Femur (tissue), 1 donor: Measurements from ENCODE around the gene PDIA6.

Experiments used
- DNase-seq: peaks from one replicate; pipeline ENCODE4 v3.0.0-alpha.2; 2017

PDIA6 gene

DNA sequence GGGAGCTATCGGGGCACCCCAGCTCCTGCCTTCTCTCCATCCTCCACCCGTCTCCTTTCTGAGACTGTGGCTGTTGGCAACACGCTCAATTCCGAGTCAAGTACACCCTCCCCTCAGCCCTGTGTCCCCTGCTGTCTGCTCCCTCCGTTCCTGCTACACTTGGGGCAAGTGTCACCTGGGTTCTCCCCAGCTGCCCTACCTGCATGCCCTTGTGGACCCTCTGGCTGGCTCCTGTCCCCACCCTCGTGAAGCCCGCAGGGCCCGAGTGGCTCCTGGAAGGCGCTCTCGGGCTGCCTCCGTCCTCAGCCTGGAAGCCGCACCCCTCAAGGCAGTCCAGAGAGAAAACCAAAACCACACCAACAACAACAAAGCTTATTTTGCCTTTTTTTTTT lies 33.9 kb downstream of the PDIA6 start:
- DNase-seq: no peak

DNA sequence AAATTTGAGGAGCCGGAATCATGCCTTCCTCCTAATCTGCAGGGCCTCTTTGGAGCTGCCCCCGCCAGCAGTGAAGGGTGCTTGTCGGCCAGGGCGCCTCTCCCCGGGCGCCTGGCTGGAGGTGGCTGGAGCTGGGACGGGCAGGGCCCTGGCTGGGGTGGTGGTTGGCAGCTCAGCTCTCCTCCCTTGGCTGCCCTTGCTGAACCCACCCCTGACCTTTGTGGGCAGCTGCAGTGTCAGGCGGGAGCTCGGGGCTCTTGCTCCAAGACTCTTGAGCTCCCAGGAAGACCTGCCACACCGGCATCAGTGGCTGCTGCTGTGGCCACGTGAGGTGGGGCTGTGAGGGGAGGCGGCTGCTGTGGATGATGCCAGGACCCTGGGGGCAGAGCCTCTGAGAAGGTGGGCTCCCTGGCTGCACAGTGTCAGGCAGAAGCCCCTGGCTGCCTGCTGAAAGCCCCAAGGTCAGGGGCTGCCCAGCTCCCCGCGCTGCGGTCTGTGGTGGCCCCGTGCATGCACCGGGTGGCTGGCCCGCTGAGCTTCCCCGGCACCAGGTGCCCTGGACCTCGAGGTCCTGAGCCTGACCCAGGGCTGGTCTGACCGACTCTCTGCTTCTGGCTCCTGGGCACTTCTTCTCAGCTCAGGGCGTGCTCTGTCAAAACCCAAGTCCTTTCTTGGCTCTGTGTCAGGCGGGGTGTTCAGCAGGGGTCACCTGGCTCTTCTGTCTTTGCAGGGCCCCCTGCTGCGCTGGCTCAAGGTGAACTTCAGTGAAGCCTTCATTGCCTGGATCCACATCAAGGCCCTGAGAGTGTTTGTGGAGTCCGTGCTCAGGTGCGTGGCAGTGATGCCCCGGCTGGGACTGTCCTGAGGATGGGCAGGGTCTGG lies 34.5 kb downstream of the PDIA6 start:
- DNase-seq: no peak

DNA sequence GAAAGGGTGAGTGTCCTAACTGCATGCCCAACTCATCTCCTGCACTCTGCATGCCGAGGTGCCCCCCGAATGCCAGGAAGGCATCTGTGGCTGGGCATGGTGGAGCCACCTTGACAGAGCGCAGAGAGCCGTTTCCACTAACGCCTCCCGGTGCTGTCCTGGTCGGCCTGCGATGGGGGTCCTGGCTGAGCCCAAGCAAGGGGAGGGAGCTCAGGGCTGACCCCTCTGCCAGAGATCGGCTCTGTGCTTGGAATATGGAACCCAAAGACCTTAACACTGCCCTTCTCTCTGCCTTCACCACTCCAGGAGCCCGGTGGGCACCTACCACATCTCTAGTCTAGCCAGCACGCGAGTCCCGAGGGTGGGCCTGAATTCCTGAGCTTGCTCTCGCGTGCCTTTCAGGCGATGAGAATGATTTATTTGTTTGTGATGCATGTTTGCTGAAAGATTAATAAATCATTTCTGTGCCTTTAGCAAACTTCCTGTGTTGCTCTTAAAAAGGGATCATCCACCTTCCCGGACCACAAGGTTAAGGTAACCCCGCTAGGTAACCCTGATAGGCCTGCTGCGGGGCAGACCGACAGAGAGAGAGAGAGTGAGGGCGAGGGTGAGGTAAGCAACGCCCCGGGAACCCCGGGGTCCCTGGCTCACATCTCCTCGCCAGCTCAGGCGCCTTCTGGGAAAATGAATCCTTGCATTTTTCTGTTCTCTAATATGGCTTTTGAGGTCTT lies 35.3 kb downstream of the PDIA6 start:
- no peak for DNase-seq

DNA sequence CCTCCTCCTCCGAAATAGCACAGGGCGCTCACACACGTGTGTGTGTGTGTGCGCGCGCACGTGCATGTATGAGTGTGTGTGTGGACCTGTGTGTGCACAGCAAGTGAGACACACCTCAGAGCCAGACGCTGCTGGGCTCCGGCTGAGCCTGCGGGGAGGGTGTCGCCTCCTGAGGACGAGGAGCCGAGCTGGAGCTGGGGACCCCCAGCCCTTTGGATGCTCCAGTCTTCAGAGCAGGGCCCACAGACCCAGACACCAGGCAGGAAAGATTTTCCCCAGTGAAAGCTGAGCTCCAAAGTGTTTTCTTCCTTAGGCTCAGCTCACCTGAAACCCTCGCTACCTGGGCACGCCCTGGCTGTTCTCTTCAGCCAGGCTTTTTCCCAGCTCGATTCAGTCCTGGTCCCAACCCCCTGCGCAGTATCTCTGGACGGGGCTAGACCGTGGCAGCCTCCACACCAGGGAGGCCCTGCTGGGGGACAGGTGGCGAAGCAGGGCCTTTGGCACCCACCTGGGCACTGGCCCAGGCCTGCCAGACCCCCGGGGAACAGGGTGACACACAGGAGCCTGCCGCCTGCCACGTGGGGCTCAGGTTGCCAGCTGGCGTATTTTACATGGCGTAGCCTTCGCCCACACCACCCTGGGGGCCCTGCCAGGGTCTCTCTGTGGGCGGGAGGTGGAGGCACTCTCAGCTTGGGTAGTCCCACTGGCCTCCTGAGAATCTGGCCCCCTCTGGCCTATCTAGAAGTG lies 36.2 kb downstream of the PDIA6 start:
- DNase-seq: no peak

DNA sequence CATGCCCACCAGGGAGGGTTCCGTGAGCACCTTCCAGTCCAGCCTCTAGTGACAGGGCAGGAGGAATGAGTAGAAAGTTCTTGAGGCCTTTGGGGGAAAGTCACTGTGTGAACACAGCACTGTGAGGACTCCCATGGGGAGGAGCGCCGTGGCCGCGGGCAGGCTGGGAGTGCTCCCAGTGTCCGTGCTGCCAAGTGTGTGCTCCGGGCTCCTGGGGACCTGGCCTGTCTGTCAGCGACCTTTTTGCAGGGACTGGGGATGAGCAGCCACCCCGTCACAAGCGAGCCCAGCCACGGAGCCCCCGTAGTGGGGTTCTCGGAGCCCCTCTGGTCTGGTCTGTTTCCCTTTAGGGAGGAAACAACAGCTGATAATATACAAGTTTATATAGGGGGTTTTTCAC lies 36.8 kb downstream of the PDIA6 start:
- no peak for DNase-seq

DNA sequence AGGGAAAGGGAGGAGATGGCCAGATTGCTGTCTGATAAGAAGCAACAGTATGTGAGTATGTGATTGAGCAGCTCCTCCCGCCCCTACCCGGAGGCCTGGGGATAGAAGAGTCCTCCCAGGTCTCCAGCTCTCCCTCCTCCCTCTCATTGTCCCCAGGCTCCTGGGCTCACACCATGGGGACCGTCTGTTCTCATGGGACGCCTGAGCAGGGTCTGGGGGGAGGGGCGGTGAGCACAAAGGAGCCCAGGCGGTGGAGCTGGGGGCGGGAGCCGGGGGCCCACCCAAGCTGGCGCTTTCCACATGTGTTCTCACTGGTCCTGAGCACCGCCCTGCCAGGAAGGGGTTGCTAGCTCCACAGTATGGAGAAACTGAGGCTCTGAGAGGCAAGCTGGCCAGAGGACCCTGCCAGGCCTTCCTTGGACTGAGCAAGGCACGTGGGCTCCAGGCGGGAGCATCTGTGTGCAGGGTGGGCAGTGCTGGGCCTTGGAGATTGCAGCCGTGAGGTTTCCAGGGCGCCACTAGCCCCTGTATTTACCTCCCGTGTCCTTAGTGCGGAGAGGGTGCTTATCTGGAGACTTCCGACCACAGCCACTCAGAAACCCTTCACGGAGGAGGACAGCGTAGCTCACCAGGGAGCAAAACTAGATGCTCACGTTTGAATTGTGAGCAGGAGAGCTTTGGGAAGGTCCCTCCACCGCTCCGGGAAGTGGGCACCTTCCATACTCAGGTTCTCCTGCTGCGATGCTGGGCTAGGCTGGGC lies 37.4 kb downstream of the PDIA6 start:
- no peak for DNase-seq

DNA sequence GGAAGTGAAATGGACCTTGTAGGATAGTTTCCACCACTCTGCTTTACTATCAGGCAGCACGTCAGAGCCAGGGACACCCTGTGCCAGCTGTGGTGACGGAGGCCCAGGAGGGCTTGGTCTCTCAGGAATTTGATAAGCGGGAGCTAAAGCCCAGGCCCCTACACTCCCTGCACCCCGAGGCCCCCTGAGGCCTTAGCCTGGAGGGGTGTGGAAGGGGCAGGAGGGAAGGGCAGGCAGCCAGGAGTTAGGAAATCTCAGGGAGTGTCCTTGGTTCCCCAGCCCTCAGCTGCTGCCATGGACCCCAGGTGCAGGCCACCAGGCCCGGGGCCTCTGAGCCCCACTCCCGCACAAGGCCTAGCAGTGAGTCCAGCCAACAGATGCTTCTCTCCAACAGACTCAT lies 38.2 kb downstream of the PDIA6 start:
- DNase-seq: no peak

DNA sequence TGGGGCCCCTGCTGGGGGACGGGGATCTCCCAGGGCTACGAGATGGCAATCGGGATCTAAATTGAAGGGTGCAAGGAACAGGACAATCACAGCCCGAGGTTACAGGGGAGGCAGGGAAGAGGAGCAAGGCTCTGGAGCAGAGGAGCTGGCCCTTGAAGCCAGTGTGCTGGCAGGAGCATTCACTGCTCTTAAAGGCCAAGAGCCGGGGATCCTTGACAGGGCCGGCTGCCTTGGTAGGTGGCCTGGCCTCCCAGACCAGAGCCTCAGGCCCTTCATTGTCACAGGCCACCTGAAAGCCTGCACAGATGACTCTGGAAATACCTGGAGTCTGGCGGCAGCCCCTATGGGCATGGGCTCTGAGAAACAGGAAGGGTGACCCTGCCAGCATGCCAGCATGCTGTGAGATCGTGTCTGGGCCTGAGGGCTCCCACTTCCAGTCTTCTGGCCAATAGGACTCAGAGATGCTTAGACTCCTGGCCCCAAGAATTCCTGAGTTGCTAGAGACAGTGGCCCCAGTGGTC lies 38.7 kb downstream of the PDIA6 start:
- no peak for DNase-seq

DNA sequence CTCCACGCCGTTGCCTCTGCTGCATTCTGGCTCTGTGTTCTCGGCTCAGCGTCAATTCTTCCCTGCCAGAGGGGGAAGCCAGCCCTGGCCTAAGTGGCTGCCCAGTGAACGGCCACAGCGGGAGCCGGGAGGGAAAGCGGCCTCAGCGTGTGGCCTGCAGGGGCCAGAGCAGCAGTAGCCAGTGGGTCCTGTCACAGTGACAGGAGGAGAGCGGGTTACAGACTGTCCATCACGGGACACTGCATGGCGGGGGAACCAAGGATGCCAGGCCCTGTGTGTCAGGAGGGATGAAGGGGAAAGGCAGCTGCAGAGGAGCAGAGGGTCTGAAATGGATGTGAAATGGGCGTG lies 39.7 kb downstream of the PDIA6 start:
- DNase-seq: no peak

DNA sequence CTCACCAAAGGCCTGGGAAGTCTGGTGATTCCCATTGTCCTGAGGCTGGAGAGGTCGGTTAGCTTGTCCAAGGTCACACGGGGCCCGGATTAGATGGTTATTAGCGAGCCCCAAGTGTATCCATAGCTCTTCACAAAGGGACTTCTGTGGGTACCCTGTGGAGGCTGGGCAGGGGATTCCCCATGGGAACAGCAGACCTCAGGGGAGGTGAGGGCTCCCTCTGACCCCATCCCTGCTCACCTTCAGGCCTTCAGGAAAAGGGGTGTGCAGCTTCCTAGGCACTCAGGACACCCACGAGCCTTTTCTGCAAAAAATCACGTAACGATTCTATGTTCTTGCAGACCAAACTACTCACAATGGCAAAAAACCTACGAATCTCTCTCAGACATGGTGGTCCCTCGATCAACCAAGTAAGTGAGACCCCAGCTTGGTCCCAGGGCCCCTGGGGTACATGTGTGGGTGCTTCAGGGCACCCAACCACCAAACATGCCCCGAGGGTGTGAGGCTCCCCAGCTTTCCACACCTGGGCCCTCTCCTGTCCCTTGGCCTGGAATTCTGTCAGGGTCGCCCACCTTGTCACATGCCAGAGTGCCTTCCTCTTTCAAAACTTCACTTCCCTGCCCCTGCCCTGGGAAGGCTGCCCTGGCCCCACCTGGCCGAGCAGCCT lies 40.3 kb downstream of the PDIA6 start:
- no peak for DNase-seq

DNA sequence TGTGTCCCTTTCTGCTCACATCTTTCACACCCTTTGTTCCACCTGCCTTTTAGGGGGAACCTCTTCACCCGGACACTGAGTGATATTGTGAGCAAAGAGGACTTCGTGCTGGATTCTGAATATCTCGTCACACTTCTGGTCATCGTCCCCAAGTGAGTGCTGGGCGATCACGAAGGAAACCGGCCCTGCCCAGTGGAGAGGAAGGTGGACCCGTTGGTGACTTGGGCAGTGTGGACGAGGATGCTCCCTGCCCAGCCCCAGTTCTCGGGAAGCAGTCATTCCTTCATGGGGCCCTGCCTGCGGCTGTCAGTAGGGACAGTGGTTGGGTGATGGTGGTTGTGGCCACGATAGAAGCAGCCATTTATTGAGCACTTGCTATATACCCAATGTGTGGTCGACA lies 40.8 kb downstream of the PDIA6 start:
- DNase-seq: no peak

DNA sequence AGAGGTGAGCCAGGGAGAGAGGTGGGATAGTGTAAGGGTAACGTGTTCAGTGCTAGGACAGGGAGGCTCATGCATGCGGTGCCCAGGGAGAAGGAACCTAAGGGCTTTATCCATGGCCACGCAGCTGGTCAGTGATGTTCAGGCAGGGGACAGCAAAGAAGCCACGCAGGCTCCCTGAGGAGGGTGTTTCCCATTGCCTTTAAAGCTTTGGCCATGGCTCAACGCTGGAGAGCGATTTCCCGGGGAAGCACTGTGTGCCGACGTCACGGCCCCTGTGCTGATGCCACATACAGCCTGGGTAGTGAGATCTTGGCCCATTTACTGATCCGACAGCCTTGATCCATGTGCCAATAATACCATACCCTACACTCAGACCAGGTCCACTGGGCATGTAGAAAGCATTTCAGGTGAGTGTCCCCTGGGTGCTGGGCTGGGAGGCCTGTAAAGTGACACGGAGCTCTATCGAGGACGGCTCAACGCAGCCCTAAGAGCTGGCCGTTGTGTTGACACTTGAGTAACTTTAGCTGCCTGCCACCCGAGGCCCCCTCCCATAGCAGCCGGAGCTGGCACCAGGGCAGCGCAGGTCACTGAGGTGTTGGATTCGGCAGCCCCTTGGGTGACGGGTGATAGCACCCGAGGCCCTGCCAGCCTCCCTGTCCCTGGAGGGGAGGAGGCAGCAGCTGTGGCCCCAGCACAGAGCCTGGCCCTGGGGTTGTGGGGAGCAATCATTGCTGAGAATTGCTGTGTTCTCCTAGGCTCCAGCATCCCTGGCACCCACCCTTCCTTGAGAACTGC lies 41.4 kb downstream of the PDIA6 start:
- DNase-seq: no peak

DNA sequence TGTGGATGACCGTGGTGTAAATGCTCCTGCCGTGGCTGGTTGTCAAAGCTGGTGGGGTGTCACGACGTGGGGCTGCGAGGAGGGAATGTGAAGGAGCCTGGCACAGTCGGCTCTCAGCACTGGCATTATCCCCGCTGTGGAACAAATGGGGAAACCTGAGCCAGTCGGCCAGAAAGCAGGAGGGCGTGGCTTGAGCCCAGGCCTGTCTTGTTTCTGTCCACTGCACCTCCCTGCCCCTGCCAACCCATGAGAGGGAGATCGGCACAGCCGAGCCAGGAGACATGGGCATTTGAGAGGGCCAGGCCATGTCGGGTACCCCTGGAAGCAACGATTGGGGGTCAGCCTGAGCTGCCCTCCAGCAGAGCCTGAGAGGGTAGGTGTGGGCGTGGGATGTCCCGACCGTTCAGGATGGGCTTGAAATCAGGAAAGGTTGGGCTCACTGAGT lies 44.5 kb downstream of the PDIA6 start:
- no peak for DNase-seq

DNA sequence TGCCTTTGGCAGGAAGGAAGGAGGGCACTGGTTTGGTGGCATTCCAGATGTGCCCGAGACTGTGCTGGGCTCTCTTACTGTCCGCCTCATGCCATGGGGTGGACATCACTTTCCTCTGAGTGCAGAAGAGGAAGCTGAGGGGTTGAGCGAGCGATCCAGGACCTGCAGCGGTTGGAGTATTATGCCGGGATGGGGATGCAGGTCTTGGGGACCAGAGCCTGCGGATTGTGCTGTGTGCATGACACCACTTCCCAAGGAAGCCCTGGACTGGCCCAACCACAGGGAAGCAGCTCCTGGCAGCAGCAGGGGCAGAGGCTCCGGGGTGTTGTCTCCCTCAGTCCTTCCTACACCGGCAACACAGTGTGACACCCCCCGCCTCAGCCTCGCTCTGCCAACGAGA lies 46.7 kb downstream of the PDIA6 start:
- DNase-seq: no peak

DNA sequence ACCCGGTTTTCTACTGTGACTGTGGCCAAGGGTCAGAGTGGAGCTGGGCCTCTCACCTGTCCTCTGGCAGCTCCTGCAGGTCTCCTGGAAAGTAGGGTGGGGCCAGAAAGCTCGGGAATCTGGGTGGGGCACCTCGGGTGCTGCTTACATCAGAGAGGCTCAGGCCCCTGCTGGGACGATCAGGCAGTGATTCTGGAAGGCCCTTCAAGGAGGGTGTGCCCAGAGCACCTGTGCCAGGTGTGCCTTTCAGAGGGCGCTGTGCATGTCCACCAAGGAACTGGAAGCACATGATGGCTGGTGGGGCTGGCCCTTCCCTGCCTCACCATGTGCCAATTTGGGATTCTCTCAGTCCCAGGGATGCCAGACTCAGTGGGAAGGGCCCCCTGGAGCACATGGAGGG lies 47.1 kb downstream of the PDIA6 start:
- no peak for DNase-seq

DNA sequence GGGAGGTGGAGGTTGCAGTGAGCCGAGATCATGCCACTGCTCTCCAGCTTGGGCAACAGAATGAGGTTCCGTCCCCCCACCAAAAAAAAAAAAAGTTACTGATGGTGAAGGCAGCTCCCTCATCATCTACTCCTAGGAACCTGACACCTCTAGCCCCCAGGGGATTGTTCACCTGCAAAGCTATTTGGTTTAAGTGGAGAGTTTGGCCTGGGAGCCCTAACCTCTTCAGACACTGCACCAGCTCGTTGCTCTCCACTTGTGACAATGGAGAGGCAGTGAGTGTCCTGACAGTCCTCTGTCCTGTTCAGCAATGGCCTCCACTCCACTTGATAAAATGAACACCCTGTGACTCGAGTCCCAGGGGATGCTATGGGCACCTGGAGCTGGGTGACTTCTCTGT lies 47.7 kb downstream of the PDIA6 start:
- DNase-seq: no peak

DNA sequence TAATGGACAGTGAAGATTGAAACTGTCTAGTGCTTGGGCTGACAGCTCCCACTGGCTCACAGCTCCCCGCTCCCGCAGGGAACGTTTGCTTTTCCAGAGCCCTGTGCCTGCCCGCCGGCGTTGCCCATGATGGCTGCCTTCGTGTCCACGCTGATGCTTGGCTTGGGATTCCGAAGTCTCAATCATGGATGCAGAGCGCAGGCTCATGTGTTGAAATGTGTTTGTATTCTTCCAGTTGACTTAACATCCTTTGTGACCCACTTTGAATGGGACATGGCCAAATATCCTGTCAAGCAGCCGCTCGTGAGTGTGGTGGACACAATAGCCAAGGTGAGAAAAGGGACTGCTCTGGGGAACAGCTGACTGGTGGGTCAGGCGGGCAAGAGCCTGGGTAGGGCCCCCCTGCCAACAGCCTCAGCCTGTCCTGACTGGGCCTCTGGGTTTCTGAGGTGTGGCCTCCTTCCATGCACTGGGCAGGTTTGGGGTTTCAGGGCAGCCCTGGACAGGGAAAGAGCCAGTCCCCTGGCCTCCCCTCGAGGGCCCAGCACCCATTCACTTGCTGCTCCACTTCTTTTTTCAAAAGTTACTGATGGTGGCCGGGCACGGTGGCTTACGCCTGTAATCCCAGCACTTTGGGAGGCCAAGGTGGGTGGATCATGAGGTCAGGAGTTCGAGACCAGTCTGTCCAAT lies 48.3 kb downstream of the PDIA6 start:
- no peak for DNase-seq

DNA sequence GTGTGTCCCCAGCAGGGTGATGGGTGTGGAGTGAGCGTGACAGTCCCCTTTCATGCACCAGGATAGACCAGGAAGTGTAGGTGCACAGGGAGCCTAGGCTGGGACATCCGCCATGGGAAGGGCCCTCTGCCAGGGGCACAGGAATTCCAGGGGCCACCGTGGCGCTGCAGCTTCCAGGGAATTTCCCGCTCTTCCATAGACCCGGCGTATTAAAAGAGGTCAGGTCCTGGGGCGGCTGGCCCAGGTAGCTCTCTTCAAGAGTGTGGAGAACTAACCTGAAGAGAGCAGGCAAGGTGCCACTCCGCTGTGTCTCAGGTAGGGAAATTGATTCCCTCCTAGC lies 49.2 kb downstream of the PDIA6 start:
- no peak for DNase-seq

DNA sequence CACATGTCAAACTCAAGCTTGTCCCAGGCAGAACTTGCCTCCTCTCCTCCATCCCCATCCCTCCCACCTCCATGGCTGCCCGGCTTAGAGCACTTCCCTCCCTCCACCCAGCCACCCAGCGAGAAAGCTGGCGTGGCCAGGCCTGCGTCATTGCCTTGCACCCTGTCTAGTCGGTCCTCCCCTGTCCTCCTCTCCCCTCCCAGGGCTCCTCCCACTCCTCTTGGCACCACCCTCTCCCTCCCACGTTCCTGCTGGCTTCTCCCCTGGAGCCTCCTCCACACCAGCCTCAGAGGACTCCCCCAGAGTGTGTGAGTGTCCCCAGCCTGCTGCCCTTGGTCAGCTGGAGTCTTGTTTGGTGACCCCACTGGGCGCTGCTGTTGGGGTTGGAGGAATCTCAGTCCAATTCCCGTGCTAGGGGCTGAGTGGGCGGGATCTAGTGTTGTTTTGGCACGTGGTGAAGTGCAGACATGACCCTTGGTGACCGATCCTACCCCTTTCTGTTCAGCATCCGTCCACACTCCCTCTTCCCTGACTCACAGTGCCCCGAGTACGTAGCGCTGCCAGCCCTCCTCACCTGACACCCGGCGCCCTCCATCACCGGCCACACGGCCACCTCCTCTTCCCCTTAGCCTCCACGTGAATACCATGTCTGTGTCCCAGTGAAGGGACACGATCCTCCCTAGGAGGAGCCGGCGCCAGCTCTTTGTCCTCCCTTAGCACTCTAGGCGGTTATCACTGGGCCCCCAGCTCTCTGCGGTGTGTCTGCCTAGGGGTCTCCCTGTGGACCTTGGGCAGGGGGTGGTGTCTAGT lies 49.7 kb downstream of the PDIA6 start:
- DNase-seq: no peak

DNA sequence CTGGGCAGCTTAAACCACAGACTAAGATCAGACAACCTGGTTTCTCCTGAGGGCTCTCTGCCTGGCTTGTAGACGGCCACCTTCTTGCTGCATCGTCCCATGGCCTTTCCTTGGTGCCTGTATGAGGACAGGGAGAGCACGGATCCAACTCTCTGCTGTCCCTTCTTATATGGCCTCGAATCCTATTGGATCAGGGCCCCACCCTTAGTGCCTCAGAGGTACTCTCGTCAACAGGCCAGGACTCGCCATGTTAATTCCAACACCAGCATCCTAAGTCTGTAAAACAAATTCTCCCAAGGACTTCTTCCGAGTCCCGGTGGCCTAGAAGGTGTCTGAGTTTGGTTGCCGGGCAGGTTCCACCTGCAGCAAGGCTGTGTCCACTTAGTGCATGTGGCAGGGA lies 51.0 kb downstream of the PDIA6 start:
- no peak for DNase-seq
